H1 (cell line): ENCODE results near the gene THRB. TPM values are rescaled to one million over a fixed set of nuclear protein-coding genes. Genes with fewer than 3 reads are reported as not detected.

Source experiments
- CTCF ChIA-PET: fragments of 300-600 bp; sonication (Branson Sonifier 250); formaldehyde crosslinking; loops from one replicate; lab custom pipeline; 2021; ENCODE audit not compliant: partially characterized antibody; lab: Charles Lee
- POLR2A ChIA-PET: fragments of 300-600 bp; sonication (Branson Sonifier 250); formaldehyde crosslinking; loops from one replicate; lab custom pipeline; 2021; ENCODE audit warnings: inconsistent platforms; ENCODE audit not compliant: partially characterized antibody; lab: Charles Lee
- DNase-seq, 2 experiments: peaks; one replicate each; pipeline versions ENCODE4 v3.0.0 to v3.0.0-alpha.2; 2010 to 2022; ENCODE audit warnings: low spot score in 2 of 2, low read depth in 1 of 2, mixed read lengths in 1 of 2
- FAIRE-seq: peaks from 2 replicates; lab custom pipeline; 2011; peaks lifted over from hg19 to GRCh38; lab: Jason Lieb, UNC
- H2AFZ ChIP-seq: 2 replicates; pipeline ENCODE4 v1.8.1; 2012; ENCODE audit warnings: low read length, inconsistent platforms
- H2AK5ac ChIP-seq: 2 replicates; pipeline ENCODE4 v1.6.1; 2013; ENCODE audit warnings: low read depth, low read length
- H2BK120ac ChIP-seq: replicated peaks from 2 replicates; pipeline ENCODE3; 2013; ENCODE audit warnings: low read depth, low read length, inconsistent platforms
- H2BK12ac ChIP-seq: 2 replicates; pipeline ENCODE4 v1.6.1; 2013; ENCODE audit warnings: low read depth, low read length
- H2BK15ac ChIP-seq: 2 replicates; pipeline ENCODE4 v1.6.1; 2013; ENCODE audit warnings: low read length
- H2BK20ac ChIP-seq: 2 replicates; pipeline ENCODE4 v1.6.1; 2013; ENCODE audit warnings: low read length
- H2BK5ac ChIP-seq: 2 replicates; pipeline ENCODE4 v1.6.1; 2013; ENCODE audit warnings: low read depth, low read length
- H3K14ac ChIP-seq: 2 replicates; pipeline ENCODE4 v1.6.1; 2013; ENCODE audit warnings: inconsistent platforms; ENCODE audit not compliant: insufficient read length
- H3K18ac ChIP-seq: 2 replicates; pipeline ENCODE4 v1.6.1; 2013; ENCODE audit warnings: low read length; ENCODE audit errors: extremely low read depth
- H3K23ac ChIP-seq: 2 replicates; pipeline ENCODE4 v1.6.1; 2013; ENCODE audit warnings: inconsistent platforms; ENCODE audit not compliant: insufficient read length
- H3K23me2 ChIP-seq: 2 replicates; pipeline ENCODE4 v1.6.1; 2013; ENCODE audit warnings: low read depth, low read length
- H3K27ac ChIP-seq: 2 replicates; pipeline ENCODE4 v1.6.1; 2011; ENCODE audit warnings: low read depth, low read length, inconsistent platforms
- H3K27me3 ChIP-seq, 4 experiments: replicated peaks in 1 of 4; 1 replicate in 1 of 4; 2 replicates in 3 of 4; pipeline versions ENCODE4 v1.6.1 to v1.8.1; 2011 to 2013; ENCODE audit warnings: low read length in 3 of 4, mild to moderate bottlenecking in 3 of 4, inconsistent platforms in 2 of 4, mixed read lengths in 2 of 4, moderate library complexity in 1 of 4; ENCODE audit not compliant: control insufficient read depth in 3 of 4, insufficient read depth in 3 of 4; ENCODE audit errors: extremely low read depth in 1 of 4
- H3K36me3 ChIP-seq, 4 experiments: 2 replicates each; pipeline versions ENCODE4 v1.6.1 to v1.8.1; 2011 to 2013; ENCODE audit warnings: mild to moderate bottlenecking in 4 of 4, low read length in 3 of 4, moderate library complexity in 2 of 4, control low read depth in 1 of 4, inconsistent platforms in 1 of 4; ENCODE audit not compliant: insufficient read depth in 4 of 4, control insufficient read depth in 2 of 4
- H3K4ac ChIP-seq: replicated peaks from 2 replicates; pipeline ENCODE3; 2013; ENCODE audit warnings: low read length, low read depth, mixed read lengths, inconsistent platforms; ENCODE audit not compliant: insufficient read length
- H3K4me1 ChIP-seq, 4 experiments: replicated peaks in 1 of 4; 1 replicate in 1 of 4; 2 replicates in 3 of 4; pipeline versions ENCODE4 v1.6.1 to v1.8.1; 2011 to 2013; ENCODE audit warnings: low read length in 3 of 4, inconsistent platforms in 2 of 4, mixed read lengths in 1 of 4; ENCODE audit not compliant: insufficient read depth in 4 of 4, control insufficient read depth in 3 of 4
- H3K4me2 ChIP-seq, 2 experiments: 2 replicates each; pipeline versions ENCODE4 v1.6.1 to v1.8.1; 2011 to 2013; ENCODE audit warnings: low read depth in 2 of 2, low read length in 2 of 2, control low read depth in 1 of 2, inconsistent platforms in 1 of 2, mild to moderate bottlenecking in 1 of 2; ENCODE audit not compliant: insufficient read depth in 1 of 2
- H3K4me3 ChIP-seq, 4 experiments: fragments of 200-600, 300-600 bp in 1 of 4; sonication (generic), shearing (Covaris generic), sonication (Bioruptor Twin) in 1 of 4; 2 replicates each; pipeline versions ENCODE4 v1.5.1 to v1.8.1; 2011 to 2016; ENCODE audit warnings: low read length in 4 of 4, low read depth in 3 of 4, control low read depth in 2 of 4, inconsistent platforms in 2 of 4, mild to moderate bottlenecking in 2 of 4, mixed read lengths in 1 of 4, moderate library complexity in 1 of 4; ENCODE audit not compliant: insufficient read depth in 2 of 4; ENCODE audit errors: extremely low read depth in 1 of 4
- H3K56ac ChIP-seq: replicated peaks from 2 replicates; pipeline ENCODE3; 2013; ENCODE audit warnings: low read depth, mild to moderate bottlenecking, mixed read lengths, low read length, inconsistent platforms; ENCODE audit not compliant: insufficient read length
- H3K79me1 ChIP-seq: 2 replicates; pipeline ENCODE4 v1.6.1; 2013; ENCODE audit warnings: low read depth, low read length, control low read depth
- H3K79me2 ChIP-seq, 2 experiments: 2 replicates each; pipeline versions ENCODE4 v1.6.1 to v1.8.1; 2012 to 2013; ENCODE audit warnings: low read length in 2 of 2, mild to moderate bottlenecking in 2 of 2, inconsistent platforms in 1 of 2; ENCODE audit not compliant: insufficient read depth in 2 of 2, control insufficient read depth in 1 of 2
- H3K9ac ChIP-seq, 4 experiments: replicated peaks in 1 of 4; 1 replicate in 1 of 4; 2 replicates in 3 of 4; pipeline versions ENCODE4 v1.6.1 to v1.8.1; 2011 to 2013; ENCODE audit warnings: low read depth in 3 of 4, low read length in 3 of 4, control low read depth in 2 of 4, mild to moderate bottlenecking in 2 of 4, moderate library complexity in 2 of 4, inconsistent platforms in 1 of 4; ENCODE audit errors: extremely low read depth in 1 of 4
- H3K9me3 ChIP-seq, 2 experiments: 2 replicates each; pipeline versions ENCODE4 v1.6.1 to v1.8.1; 2012 to 2013; ENCODE audit warnings: mild to moderate bottlenecking in 2 of 2, moderate library complexity in 2 of 2, control low read depth in 1 of 2, inconsistent platforms in 1 of 2, low read depth in 1 of 2, low read length in 1 of 2, mixed read lengths in 1 of 2; ENCODE audit not compliant: insufficient read depth in 2 of 2
- H4K20me1 ChIP-seq, 2 experiments: replicated peaks in 1 of 2; 2 replicates each; pipeline versions ENCODE3 to v1.8.1; 2011 to 2013; ENCODE audit warnings: inconsistent platforms in 2 of 2, low read length in 2 of 2, mild to moderate bottlenecking in 1 of 2; ENCODE audit not compliant: insufficient read depth in 2 of 2, control insufficient read depth in 1 of 2
- H4K5ac ChIP-seq: 2 replicates; pipeline ENCODE4 v1.6.1; 2013; ENCODE audit warnings: low read length, low read depth, mixed read lengths, inconsistent platforms; ENCODE audit not compliant: insufficient read length
- H4K8ac ChIP-seq: 2 replicates; pipeline ENCODE4 v1.8.0; 2013; ENCODE audit warnings: mild to moderate bottlenecking, moderate library complexity, low read length, inconsistent platforms; ENCODE audit not compliant: insufficient read depth; ENCODE audit errors: extremely low read depth
- H4K91ac ChIP-seq: replicated peaks from 2 replicates; pipeline ENCODE3; 2013; ENCODE audit warnings: low read length, mixed read lengths, inconsistent platforms; ENCODE audit not compliant: insufficient read length
- BCL11A ChIP-seq, 2 experiments: IDR thresholded peaks; one replicate each; pipeline ENCODE4 v1.6.1; 2011; ENCODE audit warnings: low read depth in 2 of 2, low read length in 2 of 2, mild to moderate bottlenecking in 2 of 2
- CTBP2 ChIP-seq: IDR thresholded peaks from 2 replicates; pipeline ENCODE4 v1.7.0; 2011; ENCODE audit warnings: borderline replicate concordance, mild to moderate bottlenecking, moderate library complexity, mixed read lengths, low read length; ENCODE audit not compliant: insufficient read depth, insufficient read length
- GTF2F1 ChIP-seq: IDR thresholded peaks from 2 replicates; pipeline ENCODE4 v1.6.1; 2012; ENCODE audit warnings: low read depth, low read length, improper control_type of control experiment, borderline replicate concordance
- SP4 ChIP-seq: IDR thresholded peaks from 2 replicates; pipeline ENCODE4 v1.6.1; 2012; ENCODE audit warnings: low read length, inconsistent platforms
- SUZ12 ChIP-seq: fragments of 200-600 bp; sonication (generic); IDR thresholded peaks from 2 replicates; pipeline ENCODE4 v1.6.1; 2012; ENCODE audit warnings: mild to moderate bottlenecking, inconsistent platforms, low read length, moderate library complexity, mixed read lengths
- TAF1 ChIP-seq: IDR thresholded peaks from 2 replicates; pipeline ENCODE4 v1.6.1; 2011; ENCODE audit warnings: mild to moderate bottlenecking, low read depth, low read length
- WGBS, 2 experiments: shearing (Covaris generic) in 1 of 2; methylation state at CpG; one replicate each; pipeline versions ENCODE4 v1.1.6 to v1.1.7; 2013 to 2015; ENCODE audit warnings: low lambda C conversion rate in 2 of 2, mixed read lengths in 2 of 2, inconsistent platforms in 1 of 2, low coverage in 1 of 2, missing lambda C conversion rate in 1 of 2; ENCODE audit not compliant: insufficient replicate concordance in 2 of 2, insufficient coverage in 1 of 2, insufficient read length in 1 of 2; ENCODE audit errors: extremely low coverage in 1 of 2, missing lambda C conversion rate in 1 of 2; 5-methylcytosine and 5-hydroxymethylcytosine counted together
- polyA plus RNA-seq, 7 experiments: library from polyadenylated mRNA; depleted of rRNA in 3 of 7; stranded (reverse) in 5 of 7; unstranded in 2 of 7; fragments of >200 nt in 5 of 7; fragments of 200-250 nt in 2 of 7; gene quantifications; 1 replicate in 5 of 7; 2 replicates in 1 of 7; 4 replicates in 1 of 7; pipeline versions ENCODE4 v1.2.1 to v1.2.3, GENCODE V29; 2011 to 2013; ENCODE audit warnings: missing spikeins in 2 of 7, mixed read lengths in 2 of 7
- total RNA-seq: library from RNA; stranded (reverse); fragmentation: NEBNext Ultra II Directional; extraction: Animal tissue kit (Norgen Biotek cat#: 25700); gene quantifications from 2 replicates; pipeline ENCODE4 v1.2.1, GENCODE V29; 2021

The THRB gene
- total and polyA plus RNA-seq, 2 of the 8 experiments (the other 6 are each of a cell fraction or from before 2014, with no cell fraction given): 0.98 to 3.9 TPM

- Histone ChIP-seq H3K4me2 (no peak overlapping the region), H4K8ac (no peak overlapping the region), H2BK120ac (no peak overlapping the region), H2AK5ac (no peak overlapping the region; the same call in 1 of the 2 replicates), H3K4me3 (no peak overlapping the region), H2BK12ac (no peak overlapping the region), H2AFZ (no peak overlapping the region), H3K36me3 (no peaks in the 10 kb centered on the region), H3K79me1 (no peaks in the 10 kb centered on the region), H3K23ac (no peak overlapping the region), H3K4me1 (no peaks in the 10 kb centered on the region), H2BK20ac (no peak overlapping the region), H3K56ac (no peak overlapping the region), H3K79me2 (no peaks in the 10 kb centered on the region), H3K4ac (no peak overlapping the region), H3K18ac (peak overlapping the region; percentile 60; the same call in 1 of the 2 replicates), H4K20me1 (no peaks in the 10 kb centered on the region), H2BK5ac (no peak overlapping the region), H3K27me3 (no peaks in the 10 kb centered on the region), H3K27ac (no peak overlapping the region), H3K14ac (no peak overlapping the region), H3K9me3 (no peaks in the 10 kb centered on the region), H2BK15ac (no peak overlapping the region), H3K9ac (no peak overlapping the region), H3K23me2 (no peaks in the 10 kb centered on the region), H4K91ac (no peak overlapping the region), H4K5ac (no peak overlapping the region)
- ChIA-PET CTCF (no interaction called here), POLR2A (no interaction called here)
- no peak for DNase-seq
- TF ChIP-seq TAF1: no peak
- TF ChIP-seq SP4: no peak
- no peak for TF ChIP-seq SUZ12
- TF ChIP-seq CTBP2: no peak
- TF ChIP-seq BCL11A (IDR thresholded peaks at IDR 0.05; ENCODE audit: low read depth in 2 of 2, low read length in 2 of 2): no peak
- no peak for TF ChIP-seq GTF2F1
- WGBS, 2 experiments: 68% methylated on average over 4 of the region's 4 CpGs; no CpG with 5 or more reads in 1 of the 2 experiments
- FAIRE-seq: no peak
These were observed 55.6 kb downstream of the THRB start for GRCh38 chr3:24439021-24439420.
